Stimulated activated CD8-positive, alpha-beta memory T cell treated with anti-CD3 and anti-CD28 coated beads, Interleukin-15, amount 100 ng/mL, for 48 hours (primary cell): ENCODE data around the gene FRMPD3.

Experiments used
- DNase-seq, 2 donors: peaks; one replicate each; pipeline ENCODE4 v3.0.0-alpha.2; 2020; ENCODE audit warnings: low read depth in 2 of 2

FRMPD3 gene

GRCh38 chrX:107480272-107480671 lies 30.8 kb downstream of the FRMPD3 start:
- no peak for DNase-seq

- DNase-seq: no peak
Measured at GRCh38 chrX:107482046-107482445, 32.6 kb downstream of the FRMPD3 start.

GRCh38 chrX:107484002-107484726 lies 34.7 kb downstream of the FRMPD3 start:
- no peak for DNase-seq

- DNase-seq: no peak
Measured at GRCh38 chrX:107485013-107485412, 35.6 kb downstream of the FRMPD3 start.

- no peak for DNase-seq
Measured at GRCh38 chrX:107493141-107493540, 43.7 kb downstream of the FRMPD3 start.

GRCh38 chrX:107496786-107497185 lies 47.3 kb downstream of the FRMPD3 start:
- no peak for DNase-seq
